ENCODE measurements around the gene TRIM41. TPM values are rescaled to one million over a fixed set of nuclear protein-coding genes. Genes with fewer than 3 reads are reported as not detected.
"Not testable (repeated sequence)": the region's sequence is repeated elsewhere in the genome, so short reads cannot be mapped to it uniquely, and the experiment has no call there.

Gene TRIM41
- total RNA-seq, 2 donors from 2014 or later: 27.1 to 30.8 TPM

GRCh38 chr5:181282874-181283273, 59.8 kb downstream of the TRIM41 start:
- no peaks in the 10 kb centered on the region for H3K27me3 Mint-ChIP-seq
- no peak overlapping the region for H3K27ac Mint-ChIP-seq
- H3K9me3 Mint-ChIP-seq: no peaks in the 10 kb centered on the region
- no peaks in the 10 kb centered on the region for H3K4me1 Mint-ChIP-seq
- no peak for ATAC-seq (replicated peaks)
- no peaks in the 10 kb centered on the region for H3K36me3 Mint-ChIP-seq (ENCODE audit: low read depth)
- no peak overlapping the region for H3K4me3 Mint-ChIP-seq

GRCh38 chr5:181283347-181283746, 60.3 kb downstream of the TRIM41 start:
- H3K4me3 Mint-ChIP-seq: no peak overlapping the region

GRCh38 chr5:181283841-181284755, 61.0 kb downstream of the TRIM41 start:
- not testable (repeated sequence) for H3K27me3 Mint-ChIP-seq; H3K4me1 Mint-ChIP-seq; H3K36me3 Mint-ChIP-seq (ENCODE audit: low read depth); H3K9me3 Mint-ChIP-seq; H3K4me3 Mint-ChIP-seq; H3K27ac Mint-ChIP-seq; ATAC-seq (replicated peaks)

More at GRCh38 chr5:181283347-181283746, 60.3 kb downstream of the TRIM41 start:
- no peak for ATAC-seq (replicated peaks)
- H3K9me3 Mint-ChIP-seq: no peaks in the 10 kb centered on the region
- H3K27me3 Mint-ChIP-seq: no peaks in the 10 kb centered on the region
- H3K27ac Mint-ChIP-seq: no peak overlapping the region
- H3K4me1 Mint-ChIP-seq: no peaks in the 10 kb centered on the region
- no peaks in the 10 kb centered on the region for H3K36me3 Mint-ChIP-seq (ENCODE audit: low read depth)

Other genes starting within 250 kb of the TRIM41 start
- gene BTNL3, start 234.4 kb upstream of the TRIM41 start, total RNA-seq: not detected
- gene BTNL9, start 183.0 kb upstream of the TRIM41 start, total RNA-seq: under 1 TPM in 1 of 2 donors, not detected in 1; 0.16 TPM
- gene OR2V1, start 92.1 kb upstream of the TRIM41 start, total RNA-seq: not detected
- gene OR2V2, start 75.7 kb upstream of the TRIM41 start, total RNA-seq: not detected
- gene TRIM7, start 18.1 kb upstream of the TRIM41 start, total RNA-seq: 1 to 10 TPM; 2.7 to 5.9 TPM
- 1,000 to 10,000 TPM; 2,150 to 2,706 TPM for gene RACK1, start 20.6 kb downstream of the TRIM41 start, total RNA-seq
- gene TRIM52, start 37.9 kb downstream of the TRIM41 start, total RNA-seq: 10 to 100 TPM; 14.3 to 19.4 TPM
- not detected for gene OR4F3, start 144.0 kb downstream of the TRIM41 start, total RNA-seq

Measured in activated T-helper 17 cell treated with anti-CD3 and anti-CD28 coated beads, Interleukin-2, amount 50 U/mL, for 72 hours (primary cell).